PC-3 (cell line): ENCODE measurements around the gene TBC1D5.

Experiments
- EZH2 ChIP-seq: fragments of 300-600 bp; sonication (generic); IDR thresholded peaks from one replicate; pipeline ENCODE4 v1.6.1; 2017; ENCODE audit warnings: antibody characterized with exemption, mild to moderate bottlenecking, low read length; ENCODE audit not compliant: unreplicated experiment
- TF ChIP-seq, protein P1 (sequence below): fragments of 300-600 bp; sonication (generic); conservative IDR thresholded peaks from 2 replicates; pipeline ENCODE4 v1.5.1; 2017; ENCODE audit warnings: antibody characterized with exemption, low read depth, mild to moderate bottlenecking, low read length

DNA sequence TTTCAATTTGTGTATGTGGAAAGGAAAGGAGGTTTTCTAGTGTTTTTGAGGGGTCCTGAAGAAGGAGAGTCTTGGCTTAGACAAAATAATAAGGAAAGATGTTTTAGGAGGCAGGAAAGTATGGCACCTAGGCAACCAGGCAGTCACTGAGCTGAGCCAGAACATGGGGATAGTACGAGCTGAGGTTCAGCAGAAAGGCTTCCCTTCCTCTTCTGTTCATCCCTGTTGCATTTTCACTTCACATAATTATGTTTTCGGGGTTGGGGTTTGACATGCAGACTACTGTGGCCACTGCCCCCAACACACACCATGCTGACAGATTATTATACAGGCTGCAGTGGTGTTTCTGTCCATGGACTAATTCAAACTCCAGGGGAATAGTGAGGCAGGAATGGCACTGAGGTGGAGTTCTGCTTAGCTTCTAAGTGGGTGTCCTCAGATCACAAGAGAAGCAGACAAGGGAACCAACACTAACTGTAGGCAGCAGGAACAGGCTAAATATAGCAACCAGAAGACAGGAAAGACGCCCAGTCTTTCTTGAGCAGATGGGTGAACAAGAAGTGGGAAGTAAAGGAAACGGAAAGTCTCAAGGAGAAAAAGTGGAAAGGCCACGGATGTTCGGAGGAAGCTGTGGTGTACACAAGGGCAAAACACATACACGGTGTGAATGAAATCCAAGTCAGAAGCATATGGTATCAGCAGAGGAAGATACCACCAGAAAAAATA is 551.9 kb downstream of the TBC1D5 start:
- TF ChIP-seq, protein P1, sequence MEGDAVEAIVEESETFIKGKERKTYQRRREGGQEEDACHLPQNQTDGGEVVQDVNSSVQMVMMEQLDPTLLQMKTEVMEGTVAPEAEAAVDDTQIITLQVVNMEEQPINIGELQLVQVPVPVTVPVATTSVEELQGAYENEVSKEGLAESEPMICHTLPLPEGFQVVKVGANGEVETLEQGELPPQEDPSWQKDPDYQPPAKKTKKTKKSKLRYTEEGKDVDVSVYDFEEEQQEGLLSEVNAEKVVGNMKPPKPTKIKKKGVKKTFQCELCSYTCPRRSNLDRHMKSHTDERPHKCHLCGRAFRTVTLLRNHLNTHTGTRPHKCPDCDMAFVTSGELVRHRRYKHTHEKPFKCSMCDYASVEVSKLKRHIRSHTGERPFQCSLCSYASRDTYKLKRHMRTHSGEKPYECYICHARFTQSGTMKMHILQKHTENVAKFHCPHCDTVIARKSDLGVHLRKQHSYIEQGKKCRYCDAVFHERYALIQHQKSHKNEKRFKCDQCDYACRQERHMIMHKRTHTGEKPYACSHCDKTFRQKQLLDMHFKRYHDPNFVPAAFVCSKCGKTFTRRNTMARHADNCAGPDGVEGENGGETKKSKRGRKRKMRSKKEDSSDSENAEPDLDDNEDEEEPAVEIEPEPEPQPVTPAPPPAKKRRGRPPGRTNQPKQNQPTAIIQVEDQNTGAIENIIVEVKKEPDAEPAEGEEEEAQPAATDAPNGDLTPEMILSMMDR: no peak
- TF ChIP-seq EZH2: no peak
